Stimulated activated CD4-positive, alpha-beta T cell treated with anti-CD3 and anti-CD28 coated beads, Interleukin-15, amount 100 ng/mL, for 1 hour (primary cell): ENCODE results near the gene MPND.
A peak's percentile ranks its signal among the peaks of the same experiment; 100 is the strongest.

Source experiments
- DNase-seq, 2 donors: peaks; one replicate each; pipeline ENCODE4 v3.0.0-alpha.2; 2020; ENCODE audit warnings: low read depth in 1 of 2, low spot score in 1 of 2

MPND gene

GRCh38 chr19:4376991-4377781 lies 33.8 kb downstream of the MPND start:
- no peak for DNase-seq

GRCh38 chr19:4378886-4379285 lies 35.5 kb downstream of the MPND start:
- DNase-seq, result no peak

- no peak for DNase-seq
Observed at GRCh38 chr19:4379383-4380253, 36.3 kb downstream of the MPND start.

- DNase-seq, result peak; percentile 21 to 26
Observed at GRCh38 chr19:4380254-4380727, 36.9 kb downstream of the MPND start.

GRCh38 chr19:4385291-4386040 lies 42.1 kb downstream of the MPND start:
- DNase-seq, result no peak

GRCh38 chr19:4386041-4386782 lies 42.9 kb downstream of the MPND start:
- DNase-seq, result no peak

GRCh38 chr19:4388337-4389063 lies 45.1 kb downstream of the MPND start:
- no peak for DNase-seq

- DNase-seq, result no peak
Observed at GRCh38 chr19:4389064-4389375, 45.7 kb downstream of the MPND start.

GRCh38 chr19:4389511-4390016 lies 46.2 kb downstream of the MPND start:
- DNase-seq, result no peak

GRCh38 chr19:4390017-4390566 lies 46.7 kb downstream of the MPND start:
- no peak for DNase-seq

GRCh38 chr19:4390567-4391305 lies 47.4 kb downstream of the MPND start:
- DNase-seq, result no peak

- no peak for DNase-seq
Observed at GRCh38 chr19:4391306-4391693, 47.9 kb downstream of the MPND start.

GRCh38 chr19:4391701-4392483 lies 48.5 kb downstream of the MPND start:
- no peak for DNase-seq

- no peak for DNase-seq
Observed at GRCh38 chr19:4393947-4394590, 50.7 kb downstream of the MPND start.

- no peak for DNase-seq
Observed at GRCh38 chr19:4396949-4397783, 53.8 kb downstream of the MPND start.

GRCh38 chr19:4399812-4400134 lies 56.4 kb downstream of the MPND start:
- peak in 1 of 2 donors; percentile 18 for DNase-seq
